HepG2 (cell line): ENCODE results near the gene NUBP2. TPM values are rescaled to one million over a fixed set of nuclear protein-coding genes. Genes with fewer than 3 reads are reported as not detected.

Experiments
- ATAC-seq: fragments of 200-7000 bp; cut with Tn5 transposase; 3 replicates; pipeline ENCODE4 v1.9.1; 2020; ENCODE audit warnings: mild to moderate bottlenecking, moderate library complexity
- BruUV-seq: library from RNA; stranded (reverse); fragments of 400-500 nt; replicated peaks from 2 replicates; lab custom pipeline; 2021; lab: Mats Ljungman, UMichigan
- CTCF ChIA-PET: fragments of 300-600 bp; formaldehyde crosslinking; extraction: SDS; loops from one replicate; lab custom pipeline; 2021; ENCODE audit warnings: low total read pairs, inconsistent platforms, low intra/inter-chr PET ratio; lab: Yijun Ruan, JAX
- POLR2A ChIA-PET: fragments of 350-600 bp; sonication (Branson Sonifier 250); formaldehyde crosslinking; loops from one replicate; lab custom pipeline; 2020; ENCODE audit warnings: antibody characterized with exemption, inconsistent platforms; lab: Yijun Ruan, JAX
- DNase-seq: peaks from one replicate; pipeline ENCODE4 v3.0.0-alpha.2; 2015; ENCODE audit warnings: low spot score
- FAIRE-seq: peaks from 3 replicates; lab custom pipeline; 2011; peaks lifted over from hg19 to GRCh38; lab: Jason Lieb, UNC
- H2AFZ ChIP-seq: one replicate; pipeline ENCODE4 v1.6.1; 2011; ENCODE audit warnings: low read length, inconsistent platforms
- H3K27ac ChIP-seq: fragments of 300-600 bp; 3 replicates; pipeline ENCODE4 v1.8.0; 2011; ENCODE audit warnings: mixed run types, mild to moderate bottlenecking, mixed read lengths, low read length, inconsistent platforms; ENCODE audit not compliant: insufficient read depth; ENCODE audit errors: extremely low read length
- H3K27me3 ChIP-seq, 2 experiments: fragments of 200-600 bp in 1 of 2; 2 replicates in 1 of 2; 3 replicates in 1 of 2; pipeline versions ENCODE4 v1.6.0 to v1.8.0; 2011; ENCODE audit warnings: low read length in 2 of 2, mild to moderate bottlenecking in 2 of 2, moderate library complexity in 2 of 2, inconsistent platforms in 1 of 2; ENCODE audit not compliant: insufficient read depth in 2 of 2, control insufficient read depth in 1 of 2
- H3K36me3 ChIP-seq, 2 experiments: fragments of 200-600 bp in 1 of 2; replicated peaks in 1 of 2; 2 replicates in 1 of 2; 3 replicates in 1 of 2; pipeline versions ENCODE4 v1.5.1 to v1.8.0; 2011; ENCODE audit warnings: low read length in 2 of 2, inconsistent platforms in 1 of 2; ENCODE audit not compliant: insufficient read depth in 2 of 2, control insufficient read depth in 1 of 2
- H3K4me1 ChIP-seq: 2 replicates; pipeline ENCODE4 v1.5.1; 2012; ENCODE audit warnings: low read length, inconsistent platforms; ENCODE audit not compliant: insufficient read depth
- H3K4me2 ChIP-seq: 2 replicates; pipeline ENCODE4 v1.6.0; 2011; ENCODE audit warnings: low read depth, low read length, inconsistent platforms
- H3K4me3 ChIP-seq, 3 experiments: fragments of 200-600 bp in 1 of 3; sonication (generic), shearing (Covaris generic) in 1 of 3; replicated peaks in 1 of 3; 2 replicates each; pipeline ENCODE4 v1.5.1; 2011 to 2016; ENCODE audit warnings: low read length in 3 of 3, inconsistent platforms in 2 of 3, low read depth in 2 of 3, mild to moderate bottlenecking in 2 of 3, control low read depth in 1 of 3, mixed read lengths in 1 of 3; ENCODE audit not compliant: insufficient read depth in 1 of 3
- H3K79me2 ChIP-seq: one replicate; pipeline ENCODE4 v1.6.1; 2011; ENCODE audit warnings: low read length, inconsistent platforms; ENCODE audit not compliant: insufficient read depth
- H3K9ac ChIP-seq: 2 replicates; pipeline ENCODE4 v1.6.0; 2011; ENCODE audit warnings: mild to moderate bottlenecking, low read depth, low read length, inconsistent platforms; ENCODE audit not compliant: insufficient read depth
- H3K9me3 ChIP-seq: 2 replicates; pipeline ENCODE4 v1.5.1; 2012; ENCODE audit warnings: mild to moderate bottlenecking, low read length
- H4K20me1 ChIP-seq: 2 replicates; pipeline ENCODE4 v1.6.0; 2011; ENCODE audit warnings: inconsistent platforms, mild to moderate bottlenecking, low read length, moderate library complexity; ENCODE audit not compliant: insufficient read depth
- ATM ChIP-seq: fragments of 450-650 bp; IDR thresholded peaks from 2 replicates; pipeline ENCODE4 v1.7.1; 2017; ENCODE audit warnings: mild to moderate bottlenecking, borderline replicate concordance
- FOXA3 ChIP-seq: IDR thresholded peaks from 2 replicates; pipeline ENCODE4 v1.6.1; 2016; ENCODE audit warnings: missing genetic modification reagents, missing compliant biosample characterization
- HOXA9 ChIP-seq: sonication (generic); formaldehyde crosslinking; IDR thresholded peaks from 2 replicates; pipeline ENCODE4 v1.8.1; 2022; ENCODE audit warnings: missing genetic modification reagents, mild to moderate bottlenecking, moderate library complexity, borderline replicate concordance
- MAFF ChIP-seq: IDR thresholded peaks from 2 replicates; pipeline ENCODE4 v1.6.1; 2011; ENCODE audit warnings: low read depth, low read length, improper control_type of control experiment
- ZKSCAN5 ChIP-seq: sonication (generic); formaldehyde crosslinking; IDR thresholded peaks from 2 replicates; pipeline ENCODE4 v1.5.1; 2020; ENCODE audit warnings: mild to moderate bottlenecking, missing genetic modification reagents
- ZNF543 ChIP-seq: sonication (generic); formaldehyde crosslinking; IDR thresholded peaks from 2 replicates; pipeline ENCODE4 v1.4.0; 2020; ENCODE audit warnings: mild to moderate bottlenecking, missing genetic modification reagents
- ZNF569 ChIP-seq: sonication (generic); formaldehyde crosslinking; IDR thresholded peaks from 2 replicates; pipeline ENCODE4 v1.5.0; 2020; ENCODE audit warnings: mild to moderate bottlenecking, missing genetic modification reagents, moderate library complexity, borderline replicate concordance
- WGBS: methylation state at CpG from one replicate; pipeline ENCODE4 v1.1.6; 2017; ENCODE audit warnings: low lambda C conversion rate; 5-methylcytosine and 5-hydroxymethylcytosine counted together
- in situ Hi-C: cut with HindIII; loops from 2 replicates; pipeline ENCODE4 v1.10.0; 2017; ENCODE audit warnings: low pct_unique_long_range_greater_than_20kb; ENCODE audit not compliant: extremely low pct_ligation_motif_present
- intact Hi-C: fragments of 100-400 bp; cut with micrococcal nuclease; formaldehyde crosslinking; loops from one replicate; pipeline ENCODE4 v1.10.0; 2022; ENCODE audit not compliant: unreplicated experiment
- polyA plus RNA-seq, 8 experiments: library from polyadenylated mRNA; depleted of rRNA in 3 of 8; stranded (reverse) in 7 of 8; unstranded in 1 of 8; fragments of >200 nt; fragmentation: Illumina TruSeq in 4 of 8; extraction: Trizol in 4 of 8; gene quantifications; 2 replicates each; pipeline versions ENCODE4 v1.2.1 to v1.2.3, GENCODE V29; 2011 to 2016; ENCODE audit warnings: low read depth in 4 of 8, missing spikeins in 1 of 8, mixed read lengths in 1 of 8; ENCODE audit not compliant: insufficient read depth in 1 of 8
- total RNA-seq, 5 experiments: library from RNA; depleted of rRNA; stranded (reverse); fragments of >200 nt; fragmentation: Illumina TruSeq; extraction: Trizol; gene quantifications; 2 replicates each; pipeline ENCODE4 v1.2.3, GENCODE V29; 2016; ENCODE audit warnings: low read depth in 1 of 5
- TF ChIP-seq, protein P1 (sequence below): sonication (generic); formaldehyde crosslinking; IDR thresholded peaks from 2 replicates; pipeline ENCODE4 v1.4.0; 2020; ENCODE audit warnings: mild to moderate bottlenecking, missing genetic modification reagents

NUBP2 gene
- total and polyA plus RNA-seq, 2 of the 13 experiments (the other 11 are each of a cell fraction or from before 2014, with no cell fraction given): 25.7 to 61.5 TPM

DNA sequence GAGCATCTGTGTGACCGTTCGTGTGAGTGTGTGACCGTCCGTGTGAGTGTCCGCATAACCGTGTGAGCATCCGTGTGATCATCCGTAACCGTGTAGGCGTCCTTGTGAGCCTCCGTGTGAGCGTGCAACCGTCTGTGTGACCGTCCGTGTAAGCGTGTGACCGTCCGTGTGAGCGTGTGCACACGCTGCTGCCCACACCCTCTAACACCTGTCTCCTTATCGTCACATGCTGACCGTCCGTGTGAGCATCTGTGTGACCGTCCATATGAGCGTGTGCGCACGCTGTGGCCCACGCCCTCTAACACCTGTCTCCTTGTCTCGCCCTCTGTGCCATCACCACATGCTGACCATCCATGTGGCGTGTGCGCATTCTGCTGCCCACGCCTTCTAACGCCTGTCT, 42.5 kb upstream of the NUBP2 start:
- Histone ChIP-seq H4K20me1 (no peaks in the 10 kb centered on the region; the same call in 1 of the 2 replicates), H3K4me1 (no peaks in the 10 kb centered on the region), H3K9me3 (peaks cover 19% of the 10 kb centered on the region), H3K27me3 (no peaks in the 10 kb centered on the region), H3K4me3 (no peak overlapping the region), H3K9ac (no peak overlapping the region), H3K36me3 (peaks cover 6 to 17% of the 10 kb centered on the region in 2 experiments; a peak in 4 of 5 replicates), H3K4me2 (no peak overlapping the region), H3K79me2 (no peaks in the 10 kb centered on the region), H3K27ac (no peak overlapping the region), H2AFZ (no peak overlapping the region)
- CTCF ChIA-PET: no interaction called here
- FAIRE-seq (no peak), DNase-seq (no peak), ATAC-seq (no peak)
- WGBS: 97% methylated on average over 32 of the region's 33 CpGs
- in situ Hi-C loops: no loop called here
- POLR2A ChIA-PET: no interaction called here
- TF ChIP-seq ZNF543 (no peak), MAFF (no peak), ZKSCAN5 (CRISPR knock-in tag) (no peak), ZNF569 (CRISPR knock-in tag) (no peak), HOXA9 (CRISPR knock-in tag) (no peak), FOXA3 (CRISPR knock-in tag) (no peak), ATM (no peak)
- TF ChIP-seq, protein P1, sequence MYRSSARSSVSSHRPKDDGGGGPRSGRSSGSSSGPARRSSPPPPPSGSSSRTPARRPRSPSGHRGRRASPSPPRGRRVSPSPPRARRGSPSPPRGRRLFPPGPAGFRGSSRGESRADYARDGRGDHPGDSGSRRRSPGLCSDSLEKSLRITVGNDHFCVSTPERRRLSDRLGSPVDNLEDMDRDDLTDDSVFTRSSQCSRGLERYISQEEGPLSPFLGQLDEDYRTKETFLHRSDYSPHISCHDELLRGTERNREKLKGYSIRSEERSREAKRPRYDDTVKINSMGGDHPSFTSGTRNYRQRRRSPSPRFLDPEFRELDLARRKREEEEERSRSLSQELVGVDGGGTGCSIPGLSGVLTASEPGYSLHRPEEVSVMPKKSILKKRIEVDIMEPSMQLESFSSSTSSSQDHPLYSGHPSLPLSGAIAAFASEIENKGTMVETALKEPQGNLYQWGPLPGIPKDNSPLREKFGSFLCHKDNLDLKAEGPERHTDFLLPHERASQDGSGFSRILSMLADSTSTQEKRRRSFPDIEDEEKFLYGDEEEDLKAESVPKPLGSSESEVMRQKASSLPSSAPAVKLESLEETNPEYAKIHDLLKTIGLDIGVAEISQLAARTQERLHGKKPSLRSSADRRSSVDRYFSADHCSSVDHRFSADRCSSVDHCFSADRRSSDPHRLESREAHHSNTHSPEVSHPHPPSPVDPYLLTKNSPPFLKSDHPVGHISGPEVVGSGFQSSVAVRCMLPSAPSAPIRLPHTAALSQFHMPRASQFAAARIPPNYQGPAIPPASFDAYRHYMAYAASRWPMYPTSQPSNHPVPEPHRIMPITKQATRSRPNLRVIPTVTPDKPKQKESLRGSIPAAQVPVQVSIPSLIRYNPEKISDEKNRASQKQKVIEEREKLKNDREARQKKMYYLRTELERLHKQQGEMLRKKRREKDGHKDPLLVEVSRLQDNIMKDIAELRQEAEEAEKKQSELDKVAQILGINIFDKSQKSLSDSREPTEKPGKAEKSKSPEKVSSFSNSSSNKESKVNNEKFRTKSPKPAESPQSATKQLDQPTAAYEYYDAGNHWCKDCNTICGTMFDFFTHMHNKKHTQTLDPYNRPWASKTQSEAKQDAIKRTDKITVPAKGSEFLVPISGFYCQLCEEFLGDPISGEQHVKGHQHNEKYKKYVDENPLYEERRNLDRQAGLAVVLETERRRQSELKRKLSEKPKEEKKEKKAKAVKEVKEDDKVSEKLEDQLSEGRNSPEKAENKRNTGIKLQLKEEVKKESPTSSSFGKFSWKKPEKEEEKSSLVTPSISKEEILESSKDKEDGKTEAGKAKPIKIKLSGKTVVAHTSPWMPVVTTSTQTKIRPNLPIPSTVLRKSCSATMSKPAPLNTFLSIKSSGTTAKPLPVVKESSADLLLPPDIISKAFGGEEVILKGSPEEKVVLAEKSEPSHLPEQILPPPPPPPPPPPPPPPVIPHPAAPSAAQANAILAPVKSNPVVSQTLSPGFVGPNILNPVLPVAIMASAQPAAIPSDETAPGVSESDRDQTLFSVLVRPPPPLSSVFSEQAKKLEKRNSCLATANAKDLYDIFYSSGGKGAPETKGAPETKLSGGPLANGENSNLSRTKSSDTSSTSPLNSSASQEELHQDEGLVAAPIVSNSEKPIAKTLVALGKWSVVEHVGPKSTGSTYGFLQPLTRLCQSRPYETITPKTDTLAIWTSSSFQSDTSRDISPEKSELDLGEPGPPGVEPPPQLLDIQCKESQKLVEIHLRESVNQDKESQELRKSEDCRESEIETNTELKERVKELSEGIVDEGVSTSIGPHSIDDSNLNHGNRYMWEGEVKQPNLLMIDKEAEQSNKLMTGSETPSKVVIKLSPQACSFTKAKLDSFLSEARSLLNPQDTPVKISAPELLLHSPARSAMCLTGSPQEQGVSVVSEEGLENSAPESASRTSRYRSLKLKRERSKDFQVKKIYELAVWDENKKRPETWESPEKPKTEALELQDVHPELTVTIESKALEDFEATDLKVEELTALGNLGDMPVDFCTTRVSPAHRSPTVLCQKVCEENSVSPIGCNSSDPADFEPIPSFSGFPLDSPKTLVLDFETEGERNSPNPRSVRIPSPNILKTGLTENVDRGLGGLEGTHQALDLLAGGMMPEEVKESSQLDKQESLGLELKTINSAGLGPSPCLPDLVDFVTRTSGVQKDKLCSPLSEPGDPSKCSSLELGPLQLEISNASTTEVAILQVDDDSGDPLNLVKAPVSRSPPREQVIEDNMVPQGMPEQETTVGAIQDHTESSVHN (CRISPR knock-in tag): no peak
- no TSS peak for BruUV-seq
- intact Hi-C loops: no loop called here
